LoVo (cell line): Measurements from ENCODE around the gene EFCAB14.
"Not testable (repeated sequence)": the region's sequence is repeated elsewhere in the genome, so short reads cannot be mapped to it uniquely, and the experiment has no call there.

Experiments used
- DNase-seq: peaks from one replicate; pipeline ENCODE4 v3.0.0-alpha.2; 2016; ENCODE audit warnings: low spot score

EFCAB14 gene

DNA sequence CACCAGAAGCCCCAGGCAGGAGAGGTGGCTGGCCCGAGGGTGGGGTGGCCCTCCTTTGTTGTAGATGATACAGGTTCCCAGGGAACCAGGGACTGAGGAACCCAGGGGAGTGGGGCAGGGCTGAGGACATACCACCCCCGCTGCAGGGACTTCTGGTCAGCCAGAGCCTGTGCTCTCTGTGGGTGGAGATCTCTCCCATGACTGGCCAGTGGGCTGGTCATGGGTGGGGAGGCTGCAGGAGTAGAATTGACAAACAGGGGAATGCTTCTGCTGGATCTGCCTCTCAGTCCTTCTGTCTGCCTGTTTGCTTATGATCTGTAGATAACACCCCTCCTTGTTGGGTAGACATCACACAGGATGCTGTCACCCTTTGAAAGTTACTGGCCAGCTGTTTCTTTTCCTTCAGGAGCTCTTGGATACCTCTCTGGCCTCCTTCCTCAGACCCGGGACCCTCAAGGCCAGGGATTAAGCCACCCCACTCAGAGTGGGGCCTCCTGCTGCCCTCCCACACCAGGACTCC, 2.8 kb upstream of the EFCAB14 start:
- DNase-seq: no peak

- no peak for DNase-seq
These were observed 2.3 kb upstream of the EFCAB14 start for GRCh38 chr1:46721204-46721603.

DNA sequence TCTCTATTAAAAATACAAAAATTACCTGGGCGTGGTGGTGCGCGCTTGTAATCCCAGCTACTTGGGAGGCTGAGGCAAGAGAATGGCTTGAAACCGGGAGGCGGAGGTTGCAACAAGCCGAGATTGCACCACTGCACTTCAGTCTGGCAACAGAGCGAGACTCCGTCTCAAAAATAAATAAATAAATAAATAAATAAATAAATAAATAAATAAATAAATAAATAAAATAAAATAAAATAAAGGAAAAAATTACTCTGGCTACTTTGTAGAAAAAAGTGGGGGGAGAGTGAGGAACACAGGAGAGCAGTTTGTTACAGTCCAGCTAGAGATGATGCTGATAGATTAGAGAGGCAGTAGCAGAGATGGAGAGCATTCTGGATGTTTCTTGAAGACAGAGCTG, 1.4 kb upstream of the EFCAB14 start:
- not testable (repeated sequence) for DNase-seq

GRCh38 chr1:46719689-46720088, 775 bp upstream of the EFCAB14 start:
- DNase-seq: peak; percentile 26

- no peak for DNase-seq
These were observed 581 bp downstream of the EFCAB14 start for GRCh38 chr1:46718340-46718726.

GRCh38 chr1:46717654-46718053, 1.3 kb downstream of the EFCAB14 start:
- no peak for DNase-seq

GRCh38 chr1:46714976-46715375, 3.9 kb downstream of the EFCAB14 start:
- no peak for DNase-seq

DNA sequence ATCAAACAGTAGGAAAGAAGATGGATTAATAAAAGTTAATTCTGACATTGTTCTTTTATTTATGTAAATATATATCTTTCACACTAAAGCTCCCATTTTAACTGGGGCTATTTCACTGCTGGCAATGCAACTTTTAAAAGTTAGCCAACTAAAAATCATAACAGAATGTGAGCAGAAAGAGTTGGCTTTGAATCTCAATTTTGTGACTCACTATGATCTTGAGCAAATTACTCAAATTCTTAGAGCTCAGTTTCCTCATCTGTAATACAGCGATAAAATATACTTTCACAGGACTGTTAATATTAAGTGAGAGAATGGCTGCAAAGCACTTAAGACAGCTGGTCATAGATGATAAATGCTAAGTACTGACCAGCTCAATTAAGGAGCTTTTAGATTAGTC, 10.8 kb downstream of the EFCAB14 start:
- no peak for DNase-seq

- DNase-seq: no peak
These were observed 13.5 kb downstream of the EFCAB14 start for GRCh38 chr1:46705408-46705807.

DNA sequence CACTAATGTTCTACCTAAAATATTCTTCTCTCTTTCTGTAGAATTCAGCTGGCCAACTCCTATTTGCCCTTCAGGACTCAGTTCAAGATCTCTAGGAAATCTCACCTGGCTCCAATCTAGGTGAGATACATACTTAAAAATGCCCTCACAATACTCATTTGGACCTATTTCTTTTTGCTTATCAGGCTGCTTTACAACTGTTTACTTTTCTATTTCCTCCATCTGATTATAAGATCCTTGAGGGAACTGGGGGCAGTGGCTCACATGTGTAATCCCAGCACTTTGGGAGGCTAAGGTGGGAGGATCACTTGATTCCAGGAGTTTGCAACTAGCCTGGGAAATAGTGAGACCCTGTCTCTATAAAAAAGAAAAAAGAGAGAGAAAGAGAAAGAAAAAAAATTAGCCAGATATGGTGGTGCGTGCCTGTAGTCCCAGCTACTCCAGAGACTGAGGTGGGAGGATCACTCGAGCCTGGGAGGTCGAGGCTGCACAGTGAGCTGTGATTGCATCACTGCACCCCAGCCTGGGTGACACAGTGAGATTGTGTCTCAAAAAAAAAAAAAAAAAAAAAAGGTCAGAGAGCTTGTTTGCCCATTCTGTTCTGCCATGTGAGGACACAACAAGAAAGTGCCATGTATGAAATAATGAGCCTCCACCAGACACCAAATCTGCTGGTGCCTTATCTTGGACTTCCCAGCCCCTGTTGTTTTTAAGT, 14.8 kb downstream of the EFCAB14 start:
- DNase-seq: no peak

DNA sequence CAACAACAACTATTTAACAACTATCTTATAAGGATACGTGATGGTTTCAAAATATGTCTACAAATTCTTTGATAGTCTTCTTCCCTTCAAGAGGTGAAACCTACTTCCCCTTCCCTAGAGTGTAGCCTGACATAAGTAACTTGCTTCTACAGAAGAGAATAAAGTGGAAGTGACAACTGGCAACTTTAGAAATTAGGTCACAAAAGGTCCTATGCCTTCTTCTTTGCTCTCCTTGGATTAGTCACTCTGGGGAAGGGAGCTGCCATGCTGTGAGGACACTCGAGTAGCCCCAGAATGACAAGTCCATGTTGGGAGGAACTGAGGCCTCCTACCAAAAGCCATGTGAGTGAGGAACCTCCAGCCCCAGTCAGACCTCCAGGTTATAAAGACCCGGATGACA, 19.2 kb downstream of the EFCAB14 start:
- no peak for DNase-seq

DNA sequence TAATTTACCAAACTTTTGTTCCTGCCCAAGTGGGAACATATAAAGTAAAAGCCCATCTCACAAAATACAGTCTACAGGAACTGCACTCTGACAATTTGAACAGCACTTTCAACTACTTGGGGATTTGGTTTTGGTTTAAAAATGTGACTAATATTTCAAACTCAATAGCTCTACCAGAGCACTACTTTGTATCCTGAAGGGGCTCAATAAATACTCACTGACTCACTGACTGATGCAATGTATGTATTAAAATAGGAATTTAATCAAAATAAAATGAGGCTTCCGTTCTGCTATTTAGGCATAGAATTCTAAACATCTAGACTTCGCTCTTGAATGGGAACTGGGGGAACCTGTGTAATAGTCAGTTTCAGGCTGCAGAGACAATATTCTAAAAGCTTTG, 21.9 kb downstream of the EFCAB14 start:
- no peak for DNase-seq

DNA sequence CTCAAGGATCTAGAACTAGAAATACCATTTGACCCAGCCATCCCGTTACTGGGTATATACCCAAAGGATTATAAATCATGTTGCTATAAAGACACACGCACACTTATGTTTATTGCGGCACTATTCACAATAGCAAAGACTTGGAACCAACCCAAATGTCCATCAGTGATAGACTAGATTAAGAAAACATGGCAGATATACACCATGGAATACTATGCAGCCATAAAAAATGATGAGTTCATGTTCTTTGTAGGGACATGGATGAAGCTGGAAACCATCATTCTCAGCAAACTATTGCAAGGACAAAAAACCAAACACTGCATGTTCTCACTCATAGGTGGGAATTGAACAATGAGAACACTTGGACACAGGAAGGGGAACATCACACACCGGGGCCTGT, 24.2 kb downstream of the EFCAB14 start:
- not testable (repeated sequence) for DNase-seq

GRCh38 chr1:46692811-46693770, 25.8 kb downstream of the EFCAB14 start:
- no peak for DNase-seq

DNA sequence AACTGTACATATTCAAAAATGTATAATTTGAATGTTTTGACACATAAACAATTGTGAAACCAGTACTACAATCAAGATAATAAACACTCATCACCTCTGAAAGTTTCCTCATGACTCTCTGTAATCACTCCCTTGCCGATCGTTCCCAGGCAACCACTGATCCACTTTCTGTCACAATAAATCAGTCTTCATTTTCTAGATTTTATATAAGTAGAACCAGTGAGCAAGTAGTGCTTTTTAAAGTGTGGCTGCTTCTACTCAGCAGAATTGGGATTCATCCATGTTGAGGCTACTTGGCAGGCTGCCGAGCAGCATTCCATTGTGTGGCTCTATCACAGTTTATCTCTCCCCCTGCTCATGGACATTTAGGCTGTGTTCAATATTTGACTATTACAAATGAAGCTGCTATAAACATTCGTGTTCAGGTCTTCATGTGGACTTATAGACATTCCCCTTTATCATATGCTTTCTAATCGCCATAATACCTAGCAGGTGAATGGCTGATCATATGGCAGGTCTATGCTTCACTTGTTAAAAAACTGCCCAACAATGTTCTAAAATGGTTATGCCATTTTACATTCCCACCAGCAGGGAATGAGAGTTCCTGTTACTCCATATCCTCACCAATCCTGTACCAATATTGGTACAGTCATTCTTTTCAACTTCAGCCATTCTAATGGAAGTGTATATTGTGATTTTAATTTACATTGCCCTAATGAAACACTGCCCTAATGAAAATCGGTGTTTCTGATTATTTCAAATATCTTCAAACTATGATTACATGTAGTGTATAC, 26.7 kb downstream of the EFCAB14 start:
- no peak for DNase-seq

DNA sequence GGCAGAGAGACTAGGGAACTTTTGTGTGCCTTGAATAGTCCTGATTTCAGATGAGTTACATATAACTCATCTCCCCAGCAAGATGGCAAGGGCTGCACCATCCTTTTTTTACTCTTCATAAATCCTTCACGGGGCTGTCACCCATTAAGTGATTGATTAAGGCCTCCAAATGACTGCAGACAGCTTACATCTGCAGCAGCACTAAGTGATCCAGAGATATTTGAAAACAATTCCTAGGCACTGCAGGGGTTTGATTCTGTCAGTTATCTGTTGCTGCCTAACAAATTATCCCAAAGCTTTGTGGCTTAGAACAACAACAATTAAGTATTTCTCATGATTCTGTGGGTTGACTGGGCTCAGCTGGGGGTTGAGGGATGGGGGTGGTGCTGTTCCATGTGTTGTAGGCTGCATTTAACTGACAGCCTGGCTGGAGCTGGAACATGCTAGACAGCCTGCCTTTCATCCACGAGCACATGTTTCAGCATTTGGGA, 27.9 kb downstream of the EFCAB14 start:
- DNase-seq: no peak

DNA sequence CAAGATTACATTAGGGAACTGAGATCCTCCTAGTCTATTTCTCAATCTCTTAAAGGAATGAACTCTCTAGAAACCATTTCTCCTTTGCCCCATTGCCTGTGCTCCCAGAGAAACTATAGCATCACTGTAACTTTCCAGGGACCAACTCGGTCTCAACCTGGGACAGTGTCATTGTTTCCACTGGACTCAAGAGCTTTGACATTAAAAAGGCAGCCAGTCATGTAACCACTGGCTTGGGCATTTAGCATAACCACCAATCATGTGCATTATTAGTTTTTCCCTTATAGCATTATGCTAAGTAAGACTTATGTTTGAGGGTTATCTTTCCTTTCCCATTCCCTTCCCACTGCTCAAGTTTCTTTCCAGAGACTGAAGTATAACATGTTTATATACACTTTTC, 29.0 kb downstream of the EFCAB14 start:
- no peak for DNase-seq

- DNase-seq: no peak
These were observed 29.6 kb downstream of the EFCAB14 start for GRCh38 chr1:46689356-46689755.

- no peak for DNase-seq
These were observed 30.9 kb downstream of the EFCAB14 start for GRCh38 chr1:46687921-46688509.

- DNase-seq: peak; percentile 79
These were observed 31.7 kb downstream of the EFCAB14 start for GRCh38 chr1:46687093-46687659.

DNA sequence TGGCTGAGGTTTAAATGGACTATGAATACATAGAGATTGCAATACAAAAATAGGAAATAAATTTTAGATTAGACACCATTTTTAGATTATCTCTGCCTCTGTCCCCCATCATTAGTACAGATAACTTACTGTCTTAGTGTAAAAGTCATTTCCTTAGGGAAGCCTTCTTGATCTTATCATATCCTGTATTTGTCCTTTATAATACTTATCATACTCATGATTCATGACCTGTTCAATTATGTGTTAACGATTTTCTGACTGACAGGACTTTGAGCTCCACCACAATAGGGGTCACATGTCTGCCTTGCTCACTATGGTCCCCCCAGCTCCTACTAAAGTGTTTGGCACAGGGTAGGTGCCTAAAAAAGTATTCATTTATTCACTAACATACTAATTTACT, 32.7 kb downstream of the EFCAB14 start:
- no peak for DNase-seq
